Putamen (tissue), 1 donor: ENCODE measurements around the gene MAFB.
"Not testable (repeated sequence)": the region's sequence is repeated elsewhere in the genome, so short reads cannot be mapped to it uniquely, and the experiment has no call there.

Experiments used
- DNase-seq: peaks from one replicate; pipeline ENCODE4 v3.0.0-alpha.2; 2016; ENCODE audit warnings: low spot score

MAFB gene

GRCh38 chr20:40689100-40689942 is at the start of gene MAFB:
Gene MAFB (minus strand): TSS chr20:40689236. CDS start chr20:40688850, 386 bp downstream.
- peak; percentile 95 for DNase-seq

- not testable (repeated sequence) for DNase-seq
Measured at GRCh38 chr20:40736468-40736867, 47.4 kb upstream of the MAFB start.

GRCh38 chr20:40728996-40729395 is 40.0 kb upstream of the MAFB start:
- DNase-seq, result no peak

- no peak for DNase-seq
Measured at GRCh38 chr20:40728470-40728869, 39.4 kb upstream of the MAFB start.

GRCh38 chr20:40727960-40728359 is 38.9 kb upstream of the MAFB start:
- DNase-seq, result no peak

- no peak for DNase-seq
Measured at GRCh38 chr20:40726776-40727175, 37.7 kb upstream of the MAFB start.

GRCh38 chr20:40724566-40724965 is 35.5 kb upstream of the MAFB start:
- no peak for DNase-seq

- DNase-seq, result no peak
Measured at GRCh38 chr20:40720826-40721225, 31.8 kb upstream of the MAFB start.

- DNase-seq, result no peak
Measured at GRCh38 chr20:40720099-40720498, 31.1 kb upstream of the MAFB start.

- no peak for DNase-seq
Measured at GRCh38 chr20:40718982-40719729, 30.1 kb upstream of the MAFB start.

GRCh38 chr20:40718214-40718977 is 29.4 kb upstream of the MAFB start:
- no peak for DNase-seq

GRCh38 chr20:40717343-40717865 is 28.4 kb upstream of the MAFB start:
- DNase-seq, result no peak

- DNase-seq, result no peak
Measured at GRCh38 chr20:40715491-40715890, 26.5 kb upstream of the MAFB start.

GRCh38 chr20:40714916-40715315 is 25.9 kb upstream of the MAFB start:
- DNase-seq, result no peak

GRCh38 chr20:40714109-40714508 is 25.1 kb upstream of the MAFB start:
- DNase-seq, result no peak

GRCh38 chr20:40713508-40713907 is 24.5 kb upstream of the MAFB start:
- no peak for DNase-seq

GRCh38 chr20:40711079-40711478 is 22.0 kb upstream of the MAFB start:
- no peak for DNase-seq

GRCh38 chr20:40710603-40711002 is 21.6 kb upstream of the MAFB start:
- DNase-seq, result no peak

- DNase-seq, result no peak
Measured at GRCh38 chr20:40706977-40707582, 18.0 kb upstream of the MAFB start.

GRCh38 chr20:40705413-40705812 is 16.4 kb upstream of the MAFB start:
- no peak for DNase-seq

GRCh38 chr20:40704828-40705227 is 15.8 kb upstream of the MAFB start:
- DNase-seq, result no peak
